ENCODE data around the gene ST6GAL1. TPM values are rescaled to one million over a fixed set of nuclear protein-coding genes. Genes with fewer than 3 reads are reported as not detected.

ST6GAL1 gene
- total and polyA plus RNA-seq, 2 of the 8 experiments (the other 6 are each of a cell fraction or from before 2014, with no cell fraction given) = 62.8 to 80.9 TPM

DNA sequence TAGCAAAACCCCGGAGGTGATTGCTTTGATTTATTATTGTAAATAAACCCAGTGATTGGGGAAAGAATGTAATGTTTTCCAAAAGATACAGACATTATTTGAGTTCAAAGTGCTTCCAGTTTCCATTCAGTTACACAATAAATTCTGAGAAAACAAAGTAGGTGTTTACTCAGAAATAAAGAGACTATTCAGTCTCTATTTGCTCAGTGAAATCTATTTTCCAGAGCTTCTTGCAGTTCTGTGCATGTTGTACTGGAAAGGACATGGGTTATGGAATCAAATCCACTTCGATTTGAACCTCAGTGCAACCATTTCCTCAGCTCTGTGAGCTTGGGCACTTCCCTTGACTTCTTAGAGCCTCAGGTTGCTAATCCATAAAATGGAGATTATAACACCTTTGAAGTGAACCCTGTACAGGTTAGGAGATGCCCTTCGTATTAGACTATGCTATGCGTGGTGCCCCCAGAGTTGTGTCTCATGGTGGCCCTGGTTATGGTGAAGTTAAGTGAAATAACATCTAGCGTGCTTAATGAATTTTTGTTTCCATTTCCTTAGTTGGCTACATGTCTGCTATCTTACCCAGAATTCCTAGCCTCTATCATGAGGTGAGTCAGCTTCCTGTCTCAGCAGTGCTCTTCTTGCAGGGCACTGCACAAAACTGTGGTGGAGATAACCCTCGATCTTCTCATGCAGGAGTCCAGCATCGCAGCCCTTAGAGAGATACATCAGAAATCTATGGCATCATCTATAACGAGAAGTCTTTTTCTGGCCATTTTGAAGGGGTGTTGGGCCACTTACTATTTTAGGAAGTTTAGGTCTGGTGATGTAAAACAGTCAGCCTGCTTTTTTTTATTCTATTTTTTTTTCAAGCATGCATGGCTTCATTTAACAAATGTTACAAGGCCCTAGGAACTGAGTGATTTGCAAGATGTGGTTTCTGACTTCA lies 111.3 kb downstream of the ST6GAL1 start:
- ChIA-PET CTCF (ENCODE audit: partially characterized antibody) (no interaction called here), POLR2A (ENCODE audit: partially characterized antibody) (interaction anchor here (1.2 kb wide), 2 partner anchors 9 to 15 kb away, joined by 3 read pairs; no protein-coding TSS in a partner anchor)
- no peak overlapping the region for H3K18ac ChIP-seq (ENCODE audit: extremely low read depth, low read length)
- DNase-seq (ENCODE audit: low read depth in 1 of 2, low spot score in 2 of 2) = no peak
- H3K23me2 ChIP-seq (ENCODE audit: low read depth, low read length) = no peaks in the 10 kb centered on the region
- H2AK5ac ChIP-seq (ENCODE audit: low read depth, low read length) = no peak overlapping the region
- peaks cover 0 to 2% of the 10 kb centered on the region in 2 experiments for H4K20me1 ChIP-seq (replicated peaks in 1 of 2; ENCODE audit: control insufficient read depth in 1 of 2, insufficient read depth in 2 of 2, low read length in 2 of 2)
- no peak overlapping the region for H3K9ac ChIP-seq (replicated peaks in 1 of 4; ENCODE audit: extremely low read depth in 1 of 4, low read depth in 3 of 4, low read length in 3 of 4)
- H4K8ac ChIP-seq (ENCODE audit: extremely low read depth, insufficient read depth, low read length) = no peak overlapping the region
- no peak overlapping the region for H2BK15ac ChIP-seq (ENCODE audit: low read length)
- no peak overlapping the region for H4K5ac ChIP-seq (ENCODE audit: insufficient read length, low read depth, low read length)
- H3K56ac ChIP-seq (replicated peaks; ENCODE audit: insufficient read length, low read depth, low read length) = no peak overlapping the region
- H3K27me3 ChIP-seq (replicated peaks in 1 of 4; ENCODE audit: control insufficient read depth in 3 of 4, extremely low read depth in 1 of 4, insufficient read depth in 3 of 4, low read length in 3 of 4) = no peaks in the 10 kb centered on the region
- no peak overlapping the region for H4K91ac ChIP-seq (replicated peaks; ENCODE audit: insufficient read length, low read length)
- H3K79me1 ChIP-seq (ENCODE audit: low read depth, low read length) = no peaks in the 10 kb centered on the region; the same call in 1 of the 2 replicates
- no peak overlapping the region for H3K14ac ChIP-seq (ENCODE audit: insufficient read length)
- H3K4me1 ChIP-seq (replicated peaks in 1 of 4; ENCODE audit: control insufficient read depth in 3 of 4, insufficient read depth in 4 of 4, low read length in 3 of 4) = no peaks in the 10 kb centered on the region
- H3K27ac ChIP-seq (ENCODE audit: low read depth, low read length) = no peak overlapping the region; the same call in 1 of the 2 replicates
- H3K4me3 ChIP-seq (ENCODE audit: extremely low read depth in 1 of 4, insufficient read depth in 2 of 4, low read depth in 3 of 4, low read length in 4 of 4) = no peak overlapping the region
- peaks cover 0 to 12% of the 10 kb centered on the region in 2 experiments; a peak in 1 of 4 replicates for H3K79me2 ChIP-seq (ENCODE audit: control insufficient read depth in 1 of 2, insufficient read depth in 2 of 2, low read length in 2 of 2)
- no peak overlapping the region for H3K23ac ChIP-seq (ENCODE audit: insufficient read length)
- no peak overlapping the region for H2BK12ac ChIP-seq (ENCODE audit: low read depth, low read length)
- H2BK20ac ChIP-seq (ENCODE audit: low read length) = no peak overlapping the region
- WGBS, 2 experiments (ENCODE audit: extremely low coverage in 1 of 2, insufficient coverage in 1 of 2, insufficient read length in 1 of 2, insufficient replicate concordance in 2 of 2, low coverage in 1 of 2, low lambda C conversion rate in 2 of 2, missing lambda C conversion rate in 1 of 2) = 85% methylated on average over 8 of the region's 8 CpGs; no CpG with 5 or more reads in 1 of the 2 experiments
- no peak overlapping the region for H3K4me2 ChIP-seq (ENCODE audit: insufficient read depth in 1 of 2, low read depth in 2 of 2, low read length in 2 of 2)
- no peak overlapping the region for H3K4ac ChIP-seq (replicated peaks; ENCODE audit: insufficient read length, low read depth, low read length)
- no peak overlapping the region for H2BK5ac ChIP-seq (ENCODE audit: low read depth, low read length)
- H2AFZ ChIP-seq (ENCODE audit: low read length) = no peak overlapping the region
- no peak for FAIRE-seq
- TF ChIP-seq TCF12 (IDR thresholded peaks at IDR 0.05; ENCODE audit: low read depth, low read length) = no peak
- no peak for TF ChIP-seq GTF2F1 (IDR thresholded peaks at IDR 0.05; ENCODE audit: borderline replicate concordance, low read depth, low read length)
- no peak for TF ChIP-seq BACH1 (IDR thresholded peaks at IDR 0.05; ENCODE audit: low read length)
- no peak for TF ChIP-seq FOSL1 (IDR thresholded peaks at IDR 0.05; ENCODE audit: insufficient read depth, low read depth, low read length)
- TF ChIP-seq HDAC2 (IDR thresholded peaks at IDR 0.05; ENCODE audit: borderline replicate concordance in 1 of 2, low read depth in 2 of 2, low read length in 2 of 2) = no peak
- TF ChIP-seq BCL11A (IDR thresholded peaks at IDR 0.05; ENCODE audit: low read depth in 2 of 2, low read length in 2 of 2) = no peak
- no peak for TF ChIP-seq SAP30 (IDR thresholded peaks at IDR 0.05; ENCODE audit: insufficient read depth, insufficient replicate concordance, low read length)
- no peak for TF ChIP-seq TEAD4 (IDR thresholded peaks at IDR 0.05; ENCODE audit: low read depth, low read length)
- no peak overlapping the region for H2BK120ac ChIP-seq (replicated peaks; ENCODE audit: low read depth, low read length)
- H3K9me3 ChIP-seq (ENCODE audit: insufficient read depth in 2 of 2, low read depth in 1 of 2, low read length in 1 of 2) = 0 out of 4 replicates have a peak, but pooled peaks cover 0 to 3% of the 10 kb centered on the region in 2 experiments
- peaks cover 2 to 64% (median 30%) of the 10 kb centered on the region in 4 experiments for H3K36me3 ChIP-seq (ENCODE audit: control insufficient read depth in 2 of 4, insufficient read depth in 4 of 4, low read length in 3 of 4)

Measured in H1 (cell line).